Measurements from ENCODE around the gene BBLN.
A peak's percentile ranks its signal among the peaks of the same experiment; 100 is the strongest.
"Not testable (repeated sequence)": the region's sequence is repeated elsewhere in the genome, so short reads cannot be mapped to it uniquely, and the experiment has no call there.

The BBLN gene

GRCh38 chr9:128159784-128160602 is at the start of gene BBLN:
Gene BBLN, plus strand, starts transcription at chr9:128160265. Its CDS starts 143 bp downstream, at chr9:128160408.
- peak; percentile 83 for DNase-seq

- DNase-seq = not testable (repeated sequence)
These were observed 48.3 kb upstream of the BBLN start for GRCh38 chr9:128111726-128112125.

- no peak for DNase-seq
These were observed 46.3 kb upstream of the BBLN start for GRCh38 chr9:128113526-128114325.

- no peak for DNase-seq
These were observed 45.5 kb upstream of the BBLN start for GRCh38 chr9:128114326-128115186.

- no peak for DNase-seq
These were observed 44.6 kb upstream of the BBLN start for GRCh38 chr9:128115187-128116103.

GRCh38 chr9:128116104-128117083 is 43.7 kb upstream of the BBLN start:
- DNase-seq = no peak

- peak; percentile 68 for DNase-seq
These were observed 42.2 kb upstream of the BBLN start for GRCh38 chr9:128117613-128118471.

- no peak for DNase-seq
These were observed 41.6 kb upstream of the BBLN start for GRCh38 chr9:128118472-128118857.

- DNase-seq = no peak
These were observed 40.9 kb upstream of the BBLN start for GRCh38 chr9:128118971-128119665.

- DNase-seq = no peak
These were observed 39.9 kb upstream of the BBLN start for GRCh38 chr9:128120061-128120740.

- no peak for DNase-seq
These were observed 39.2 kb upstream of the BBLN start for GRCh38 chr9:128120741-128121465.

GRCh38 chr9:128121466-128121810 is 38.6 kb upstream of the BBLN start:
- DNase-seq = no peak

GRCh38 chr9:128121924-128122808 is 37.9 kb upstream of the BBLN start:
- DNase-seq = no peak

GRCh38 chr9:128122809-128123175 is 37.3 kb upstream of the BBLN start:
- no peak for DNase-seq

- DNase-seq = no peak
These were observed 36.5 kb upstream of the BBLN start for GRCh38 chr9:128123451-128124080.

- DNase-seq = no peak
These were observed 35.6 kb upstream of the BBLN start for GRCh38 chr9:128124451-128124850.
